CD4-positive, alpha-beta memory T cell (primary cell): Measurements from ENCODE around the gene GALNT10. TPM values are rescaled to one million over a fixed set of nuclear protein-coding genes. Genes with fewer than 3 reads are reported as not detected.

Experiments used
- CTCF ChIA-PET: fragments of 350-600 bp; sonication (Branson Sonifier 250); formaldehyde crosslinking; loops from one replicate; lab custom pipeline; 2021; ENCODE audit warnings: inconsistent platforms; ENCODE audit not compliant: partially characterized antibody; lab: Charles Lee
- POLR2A ChIA-PET: fragments of 350-600 bp; sonication (Branson Sonifier 250); formaldehyde crosslinking; loops from one replicate; lab custom pipeline; 2021; ENCODE audit not compliant: partially characterized antibody; lab: Charles Lee
- DNase-seq, 5 donors: peaks; one replicate each; pipeline versions ENCODE4 v3.0.0 to v3.0.0-alpha.2; 2020 to 2022; ENCODE audit warnings: mixed read lengths in 1 of 5
- H3K27ac ChIP-seq: one replicate; pipeline ENCODE4 v1.7.0; 2013; ENCODE audit warnings: low read depth, low read length
- H3K27me3 ChIP-seq: 2 replicates; pipeline ENCODE4 v1.7.0; 2013; ENCODE audit warnings: mild to moderate bottlenecking, low read length, moderate library complexity; ENCODE audit not compliant: insufficient read depth
- H3K36me3 ChIP-seq: 2 replicates; pipeline ENCODE4 v1.7.0; 2013; ENCODE audit warnings: mild to moderate bottlenecking, low read length, moderate library complexity; ENCODE audit not compliant: insufficient read depth
- H3K4me1 ChIP-seq: 2 replicates; pipeline ENCODE4 v1.7.0; 2013; ENCODE audit warnings: mild to moderate bottlenecking, low read length, moderate library complexity; ENCODE audit not compliant: insufficient read depth
- H3K4me3 ChIP-seq, 2 donors: one replicate each; pipeline ENCODE4 v1.7.0; 2013; ENCODE audit warnings: low read length in 2 of 2, mild to moderate bottlenecking in 1 of 2
- H3K9me3 ChIP-seq, 2 donors: one replicate each; pipeline ENCODE4 v1.7.0; 2013; ENCODE audit warnings: low read length in 2 of 2, control low read depth in 1 of 2; ENCODE audit not compliant: control insufficient read depth in 1 of 2
- H3K27ac Mint-ChIP-seq, 7 donors: one replicate each; pipeline ENCODE4 v1.8.0; 2020 to 2021; ENCODE audit warnings: mixed read lengths in 7 of 7, mild to moderate bottlenecking in 6 of 7, inconsistent platforms in 3 of 7, moderate library complexity in 3 of 7
- H3K27me3 Mint-ChIP-seq, 2 donors: one replicate each; pipeline ENCODE4 v1.8.0; 2020 to 2021; ENCODE audit warnings: mixed read lengths in 2 of 2
- H3K36me3 Mint-ChIP-seq, 2 donors: one replicate each; pipeline ENCODE4 v1.8.0; 2020 to 2021; ENCODE audit warnings: mixed read lengths in 2 of 2, inconsistent platforms in 1 of 2, mild to moderate bottlenecking in 1 of 2
- H3K4me1 Mint-ChIP-seq, 4 donors: one replicate each; pipeline ENCODE4 v1.8.0; 2020 to 2021; ENCODE audit warnings: mixed read lengths in 4 of 4, mild to moderate bottlenecking in 1 of 4
- H3K4me3 Mint-ChIP-seq, 8 donors: one replicate each; pipeline ENCODE4 v1.8.0; 2020 to 2021; ENCODE audit warnings: mixed read lengths in 8 of 8, mild to moderate bottlenecking in 7 of 8, moderate library complexity in 6 of 8, inconsistent platforms in 3 of 8
- H3K9me3 Mint-ChIP-seq, 8 donors: one replicate each; pipeline ENCODE4 v1.8.0; 2020 to 2021; ENCODE audit warnings: mixed read lengths in 8 of 8, mild to moderate bottlenecking in 5 of 8, inconsistent platforms in 3 of 8, moderate library complexity in 1 of 8
- intact Hi-C: fragments of 100-400 bp; cut with micrococcal nuclease; formaldehyde crosslinking; loops from one replicate; pipeline ENCODE4 v1.15.1; 2023
- polyA plus RNA-seq, 2 donors: library from polyadenylated mRNA; unstranded; fragments of 300-500 nt; fragmentation: Illumina TruSeq; gene quantifications; one replicate each; pipeline ENCODE4 v1.2.3, GENCODE V29; 2021
- total RNA-seq, 2 experiments: library from RNA; stranded (reverse); gene quantifications; one replicate each; pipeline ENCODE4 v1.2.3, GENCODE V29; 2021

The GALNT10 gene
- total and polyA plus RNA-seq, 4 experiments from 2014 or later: 9.6 to 35.7 (median 26.8) TPM

DNA sequence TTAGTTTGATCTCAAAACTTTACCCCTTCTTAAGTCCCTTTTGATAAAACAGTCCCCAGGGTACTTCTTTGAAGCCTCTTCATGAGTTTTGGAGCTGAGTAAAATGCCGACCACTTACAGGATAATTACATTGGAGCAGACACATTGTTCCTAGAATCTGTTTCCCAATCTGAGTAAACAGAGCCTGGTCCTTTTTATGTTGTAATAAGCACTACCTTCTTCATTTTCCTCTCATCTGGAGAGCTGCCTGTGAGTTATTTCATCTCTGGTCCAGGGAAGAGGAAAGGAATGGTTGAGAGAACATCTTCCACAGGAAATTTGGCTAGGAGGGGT is 26.3 kb upstream of the GALNT10 start:
- no peaks in the 10 kb centered on the region for H3K36me3 ChIP-seq
- no peak overlapping the region for H3K27ac ChIP-seq
- Mint-ChIP-seq H3K36me3 (no peaks in the 10 kb centered on the region), H3K27ac (no peak overlapping the region), H3K4me1 (no peaks in the 10 kb centered on the region), H3K27me3 (peaks cover 6 to 12% of the 10 kb centered on the region in 2 donors), H3K9me3 (no peaks in the 10 kb centered on the region), H3K4me3 (no peak overlapping the region)
- intact Hi-C loops: no loop called here
- no peak overlapping the region for H3K4me3 ChIP-seq
- H3K4me1 ChIP-seq: no peaks in the 10 kb centered on the region
- no peak for DNase-seq
- no peaks in the 10 kb centered on the region for H3K27me3 ChIP-seq
- ChIA-PET CTCF (no interaction called here), POLR2A (no interaction called here)
- no peaks in the 10 kb centered on the region for H3K9me3 ChIP-seq

DNA sequence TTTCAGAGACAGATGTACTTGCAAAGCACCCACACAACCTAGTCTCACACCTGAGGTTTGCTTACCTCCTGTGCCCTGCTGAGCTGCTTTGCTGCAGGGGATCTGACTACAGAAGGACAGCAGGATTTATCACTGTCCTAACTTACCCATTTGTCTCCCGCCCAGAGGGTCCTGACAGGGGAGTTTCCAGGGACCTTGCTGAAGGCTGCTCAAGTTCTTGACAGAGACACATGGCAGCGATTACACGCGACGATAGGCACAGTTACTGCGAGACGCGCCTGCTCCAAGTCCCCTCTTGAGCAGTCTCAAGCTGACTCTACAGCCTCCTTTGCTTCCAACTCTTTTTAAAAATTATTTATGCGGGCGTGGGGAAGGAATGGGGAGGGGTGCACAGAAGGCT is 24.6 kb upstream of the GALNT10 start:
- Histone ChIP-seq H3K27me3 (no peaks in the 10 kb centered on the region), H3K9me3 (no peaks in the 10 kb centered on the region), H3K4me3 (no peak overlapping the region), H3K36me3 (no peaks in the 10 kb centered on the region), H3K27ac (no peak overlapping the region), H3K4me1 (no peaks in the 10 kb centered on the region)
- Mint-ChIP-seq H3K27me3 (peaks cover 6 to 12% of the 10 kb centered on the region in 2 donors), H3K4me3 (no peak overlapping the region), H3K9me3 (no peaks in the 10 kb centered on the region), H3K36me3 (no peaks in the 10 kb centered on the region), H3K4me1 (no peaks in the 10 kb centered on the region), H3K27ac (no peak overlapping the region)
- ChIA-PET CTCF (interaction anchor here (1.5 kb wide), 1 partner anchor 15 kb away, joined by 3 read pairs; no protein-coding TSS in a partner anchor), POLR2A (no interaction called here)
- intact Hi-C loops: no loop called here
- DNase-seq: no peak

DNA sequence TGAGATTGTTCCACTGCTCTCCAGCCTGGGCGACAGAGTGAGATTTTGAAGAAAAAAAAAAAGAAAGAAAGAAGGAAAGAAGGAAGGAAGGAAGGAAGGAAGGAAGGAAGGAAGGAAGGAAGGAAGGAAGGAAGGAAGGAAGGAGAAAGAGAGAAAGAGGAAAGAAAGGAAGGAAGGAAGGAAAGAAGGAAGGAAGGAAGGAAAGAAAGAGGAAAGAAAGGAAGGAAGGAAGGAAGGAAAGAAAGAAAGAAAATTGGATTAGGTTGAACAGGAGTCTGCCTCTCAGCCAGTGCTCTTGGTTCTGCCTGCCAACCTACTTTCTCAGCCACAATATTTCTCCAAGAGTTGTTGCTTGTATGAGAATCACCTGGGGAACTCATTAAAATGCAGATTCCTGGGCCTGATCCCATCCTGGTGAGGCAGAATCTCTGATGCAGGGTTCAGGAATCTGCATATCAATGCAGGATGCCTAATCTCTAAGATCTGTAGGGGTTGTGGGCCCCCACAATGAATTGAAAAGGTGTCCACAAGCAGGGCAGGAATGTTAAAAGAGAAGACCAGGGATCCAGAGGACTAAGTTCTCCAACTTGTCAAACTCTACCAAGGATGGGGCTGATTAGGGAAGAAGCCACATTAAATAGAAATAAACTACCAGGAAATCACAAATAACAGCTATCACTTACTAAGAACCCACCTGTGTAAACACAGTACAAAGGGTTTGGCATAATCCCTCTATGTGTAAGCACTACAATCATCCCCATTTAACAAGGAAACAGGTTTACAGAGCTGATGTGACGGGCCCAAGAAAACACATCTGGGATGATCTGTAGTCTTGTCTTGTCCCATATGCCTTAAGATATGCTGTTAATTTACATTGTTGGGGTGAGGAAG is 23.4 kb upstream of the GALNT10 start:
- Histone ChIP-seq H3K27ac (no peak overlapping the region), H3K4me3 (no peak overlapping the region), H3K4me1 (no peaks in the 10 kb centered on the region), H3K27me3 (no peaks in the 10 kb centered on the region), H3K9me3 (no peaks in the 10 kb centered on the region), H3K36me3 (no peaks in the 10 kb centered on the region)
- Mint-ChIP-seq H3K27ac (no peak overlapping the region), H3K4me1 (no peaks in the 10 kb centered on the region), H3K4me3 (no peak overlapping the region), H3K27me3 (peaks cover 3 to 12% of the 10 kb centered on the region in 2 donors), H3K9me3 (no peaks in the 10 kb centered on the region), H3K36me3 (no peaks in the 10 kb centered on the region)
- intact Hi-C loops: no loop called here
- ChIA-PET CTCF (no interaction called here), POLR2A (no interaction called here)
- DNase-seq: no peak

DNA sequence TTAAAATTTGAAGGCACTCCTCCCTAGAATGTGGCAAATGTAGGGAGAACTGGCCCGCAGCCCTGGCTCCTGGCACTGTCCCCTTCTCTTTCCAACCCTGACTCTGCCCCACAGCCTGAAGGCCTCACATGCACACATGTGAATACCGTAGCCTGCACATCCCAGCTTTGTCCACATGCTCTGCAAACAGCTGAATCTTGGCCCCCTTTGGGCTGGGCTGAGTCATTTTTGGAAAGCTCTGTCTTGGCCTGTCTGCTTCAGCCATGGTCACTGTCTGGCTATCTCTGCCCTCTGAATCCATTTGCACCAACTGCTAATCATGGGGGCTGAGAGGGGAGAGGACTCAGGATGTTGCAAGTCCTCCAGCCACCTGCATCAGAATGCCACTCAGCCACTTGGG is 22.1 kb upstream of the GALNT10 start:
- Mint-ChIP-seq H3K36me3 (no peaks in the 10 kb centered on the region), H3K4me1 (no peaks in the 10 kb centered on the region), H3K4me3 (no peak overlapping the region), H3K9me3 (no peaks in the 10 kb centered on the region), H3K27ac (peak overlapping the region in 1 of 7 donors; percentile 25), H3K27me3 (peaks cover 0 to 7% of the 10 kb centered on the region in 2 donors)
- no peak for DNase-seq
- H3K4me3 ChIP-seq: no peak overlapping the region
- intact Hi-C loops: no loop called here
- ChIA-PET POLR2A (no interaction called here), CTCF (no interaction called here)
- no peaks in the 10 kb centered on the region for H3K9me3 ChIP-seq
- H3K36me3 ChIP-seq: no peaks in the 10 kb centered on the region
- no peak overlapping the region for H3K27ac ChIP-seq
- no peaks in the 10 kb centered on the region for H3K4me1 ChIP-seq
- H3K27me3 ChIP-seq: no peaks in the 10 kb centered on the region

DNA sequence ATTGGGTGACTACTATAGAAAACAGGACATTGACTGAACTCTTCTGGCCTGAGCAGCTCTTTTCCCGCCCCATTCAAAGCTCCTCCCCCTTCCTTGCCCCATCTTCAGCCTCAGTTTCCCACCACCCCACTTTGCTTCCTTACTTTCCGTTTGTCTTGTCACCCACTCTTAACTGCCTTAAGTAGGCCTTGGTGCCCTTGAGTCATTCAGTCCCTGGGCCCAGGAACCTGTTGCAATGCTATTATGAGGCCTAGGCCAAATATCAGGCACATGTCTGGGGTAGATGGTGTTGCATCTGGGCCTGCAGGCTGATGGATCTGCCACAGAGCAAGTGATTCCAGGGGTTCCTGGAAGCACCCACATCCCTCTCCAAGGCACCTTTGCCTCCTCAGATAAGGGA is 17.7 kb upstream of the GALNT10 start:
- Histone ChIP-seq H3K4me1 (no peaks in the 10 kb centered on the region), H3K36me3 (no peaks in the 10 kb centered on the region), H3K27me3 (no peaks in the 10 kb centered on the region), H3K27ac (no peak overlapping the region), H3K4me3 (no peak overlapping the region), H3K9me3 (no peaks in the 10 kb centered on the region)
- Mint-ChIP-seq H3K36me3 (no peaks in the 10 kb centered on the region), H3K4me1 (no peaks in the 10 kb centered on the region), H3K27ac (no peak overlapping the region), H3K9me3 (peaks cover 0 to 1% (median 0%) of the 10 kb centered on the region in 8 donors), H3K4me3 (no peak overlapping the region), H3K27me3 (peaks cover 2% of the 10 kb centered on the region in 2 donors)
- no peak for DNase-seq
- intact Hi-C loops: no loop called here
- ChIA-PET CTCF (interaction anchor here (1.0 to 1.8 kb wide), 3 partner anchors 16 to 100 kb away, joined by 3 to 5 read pairs (median 3); partner anchors contain the start of gene GALNT10), POLR2A (no interaction called here)

DNA sequence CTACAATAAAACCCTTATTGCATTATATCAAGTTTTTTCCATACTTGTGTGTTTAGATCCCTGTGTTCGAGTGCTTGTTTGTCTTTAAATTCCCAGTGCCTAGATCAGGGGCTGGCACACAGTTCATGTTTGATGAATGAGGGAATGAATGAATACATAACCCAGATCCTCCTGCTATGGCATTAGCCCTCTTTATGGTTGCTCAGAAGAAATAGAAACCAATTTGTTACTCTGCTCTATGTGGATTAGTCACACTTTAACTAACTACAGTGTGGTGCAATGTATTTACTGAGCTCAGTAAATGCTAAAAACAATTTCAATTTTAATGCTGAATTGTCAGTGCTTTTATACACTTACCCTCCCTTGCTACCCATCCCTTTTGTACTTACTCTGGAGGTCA is 16.4 kb upstream of the GALNT10 start:
- Mint-ChIP-seq H3K36me3 (no peaks in the 10 kb centered on the region), H3K4me3 (peak overlapping the region in 1 of 8 donors; percentile 26), H3K27me3 (peaks cover 2 to 4% of the 10 kb centered on the region in 2 donors), H3K27ac (no peak overlapping the region), H3K4me1 (no peaks in the 10 kb centered on the region), H3K9me3 (peaks cover 0 to 1% (median 0%) of the 10 kb centered on the region in 8 donors)
- H3K27ac ChIP-seq: no peak overlapping the region
- CTCF ChIA-PET: interaction anchor here (0.7 to 1.7 kb wide), 4 partner anchors 11 to 198 kb away, joined by 3 to 7 read pairs (median 4); no protein-coding TSS in a partner anchor
- H3K4me1 ChIP-seq: no peaks in the 10 kb centered on the region
- intact Hi-C loops: no loop called here
- H3K4me3 ChIP-seq: no peak overlapping the region
- DNase-seq: no peak
- POLR2A ChIA-PET: interaction anchor here (2.3 kb wide), 1 partner anchor 16 kb away, joined by 9 read pairs; the partner anchor contains the start of gene GALNT10
- H3K9me3 ChIP-seq: no peaks in the 10 kb centered on the region
- no peaks in the 10 kb centered on the region for H3K27me3 ChIP-seq
- H3K36me3 ChIP-seq: no peaks in the 10 kb centered on the region

DNA sequence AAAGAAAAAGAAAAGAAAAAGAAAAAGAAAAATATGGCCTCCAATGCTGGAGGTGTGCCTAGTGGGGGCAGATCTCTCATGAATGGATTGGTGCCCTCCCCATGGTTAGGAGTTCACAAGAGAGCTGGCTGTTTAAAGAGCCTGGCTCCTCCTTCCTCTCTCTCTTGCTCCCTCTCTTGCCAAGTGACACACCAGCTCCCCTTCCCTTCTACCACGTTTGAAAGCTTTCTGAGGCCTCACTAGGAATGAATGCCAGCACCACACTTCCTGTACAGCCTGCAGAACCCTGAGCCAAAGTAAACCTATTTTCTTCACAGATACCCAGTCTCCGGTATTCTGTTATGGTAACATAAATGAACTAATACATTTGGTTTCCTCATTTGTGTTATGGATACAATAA is 14.4 kb upstream of the GALNT10 start:
- Histone ChIP-seq H3K27me3 (no peaks in the 10 kb centered on the region), H3K9me3 (no peaks in the 10 kb centered on the region), H3K36me3 (no peaks in the 10 kb centered on the region), H3K27ac (no peak overlapping the region), H3K4me3 (no peak overlapping the region), H3K4me1 (no peaks in the 10 kb centered on the region)
- CTCF ChIA-PET: no interaction called here
- Mint-ChIP-seq H3K4me1 (peaks cover 0 to 2% (median 0%) of the 10 kb centered on the region in 4 donors), H3K4me3 (no peak overlapping the region), H3K27me3 (peaks cover 2 to 4% of the 10 kb centered on the region in 2 donors), H3K36me3 (no peaks in the 10 kb centered on the region), H3K27ac (peak overlapping the region in 1 of 7 donors; percentile 42), H3K9me3 (peaks cover 0 to 1% (median 0%) of the 10 kb centered on the region in 8 donors)
- intact Hi-C loops: no loop called here
- POLR2A ChIA-PET: no interaction called here
- no peak for DNase-seq
